PC-9 (cell line): ENCODE results near the gene APC. TPM values are rescaled to one million over a fixed set of nuclear protein-coding genes. Genes with fewer than 3 reads are reported as not detected.

ENCODE experiments used
- BruUV-seq: library from RNA; stranded (reverse); fragments of 400-500 nt; replicated peaks from 2 replicates; lab custom pipeline; 2021; lab: Mats Ljungman, UMichigan
- CTCF ChIA-PET: fragments of 300-600 bp; sonication (Branson Sonifier 250); formaldehyde crosslinking; loops from one replicate; lab custom pipeline; 2022; ENCODE audit warnings: antibody characterized with exemption; lab: Charles Lee
- POLR2A ChIA-PET: fragments of 300-600 bp; sonication (Branson Sonifier 250); formaldehyde crosslinking; loops from one replicate; lab custom pipeline; 2022; ENCODE audit warnings: antibody characterized with exemption; ENCODE audit not compliant: unreplicated experiment; lab: Charles Lee
- DNase-seq, 2 experiments: peaks; one replicate each; pipeline versions ENCODE4 v3.0.0 to v3.0.0-alpha.2; 2015 to 2022; ENCODE audit warnings: mixed read lengths in 1 of 2
- H2AFZ ChIP-seq: fragments of 200-600 bp; sonication (generic); 2 replicates; pipeline ENCODE4 v1.8.1; 2017; ENCODE audit warnings: antibody characterized with exemption
- H3F3A ChIP-seq: fragments of 200-600 bp; sonication (generic); 2 replicates; pipeline ENCODE4 v1.8.1; 2017; ENCODE audit warnings: antibody characterized with exemption, mild to moderate bottlenecking, low read depth; ENCODE audit not compliant: insufficient read depth
- H3K27ac ChIP-seq: fragments of 200-600 bp; sonication (generic); 2 replicates; pipeline ENCODE4 v1.6.1; 2016; ENCODE audit warnings: mixed run types
- H3K27me3 ChIP-seq: fragments of 200-600 bp; sonication (generic); 2 replicates; pipeline ENCODE4 v1.6.1; 2016; ENCODE audit warnings: low read depth, mixed run types; ENCODE audit not compliant: insufficient read depth
- H3K36me3 ChIP-seq: fragments of 200-600 bp; sonication (generic); 2 replicates; pipeline ENCODE4 v1.6.1; 2016; ENCODE audit warnings: low read depth, mixed run types
- H3K4me1 ChIP-seq: fragments of 200-600 bp; sonication (generic); replicated peaks from 2 replicates; pipeline ENCODE4 v1.6.1; 2016; ENCODE audit warnings: mixed run types; ENCODE audit not compliant: insufficient read depth
- H3K4me2 ChIP-seq: fragments of 200-600 bp; sonication (generic); 2 replicates; pipeline ENCODE4 v1.6.1; 2017; ENCODE audit warnings: mixed run types
- H3K4me3 ChIP-seq: fragments of 200-600 bp; sonication (generic); 2 replicates; pipeline ENCODE4 v1.6.1; 2016; ENCODE audit warnings: mixed run types
- H3K79me2 ChIP-seq: fragments of 200-600 bp; sonication (generic); 2 replicates; pipeline ENCODE4 v1.6.1; 2017; ENCODE audit warnings: low read depth, mixed run types
- H3K9me2 ChIP-seq: fragments of 200-600 bp; sonication (generic); 2 replicates; pipeline ENCODE4 v1.8.1; 2017; ENCODE audit warnings: mild to moderate bottlenecking; ENCODE audit not compliant: insufficient read depth
- H3K9me3 ChIP-seq: fragments of 200-600 bp; sonication (generic); 2 replicates; pipeline ENCODE4 v1.8.1; 2016; ENCODE audit warnings: low read depth; ENCODE audit not compliant: insufficient read depth
- H4K20me1 ChIP-seq: fragments of 200-600 bp; sonication (generic); 2 replicates; pipeline ENCODE4 v1.8.1; 2017; ENCODE audit not compliant: insufficient read depth
- CTCF ChIP-seq: fragments of 200-600 bp; sonication (generic); conservative IDR thresholded peaks from 2 replicates; pipeline ENCODE4 v1.6.1; 2017; ENCODE audit warnings: mixed run types, antibody characterized with exemption, mild to moderate bottlenecking, moderate library complexity
- EZH2 ChIP-seq: fragments of 200-600 bp; sonication (generic); IDR thresholded peaks from 2 replicates; pipeline ENCODE4 v1.8.0; 2017; ENCODE audit warnings: antibody characterized with exemption, low read depth
- intact Hi-C: fragments of 100-400 bp; cut with micrococcal nuclease; formaldehyde crosslinking; loops from one replicate; pipeline ENCODE4 v1.10.0; 2022; ENCODE audit not compliant: unreplicated experiment
- total RNA-seq: library from RNA; stranded (reverse); gene quantifications from 2 replicates; pipeline ENCODE4 v1.2.3, GENCODE V29; 2021

The APC gene
- total RNA-seq, 1 experiment from 2014 or later = 23.5 TPM

- H3K9me3 ChIP-seq = no peaks in the 10 kb centered on the region
- no peaks in the 10 kb centered on the region for H3K79me2 ChIP-seq
- H3K27me3 ChIP-seq = no peaks in the 10 kb centered on the region
- TF ChIP-seq CTCF (no peak), EZH2 (no peak)
- H3K4me3 ChIP-seq = no peak overlapping the region
- no peak for DNase-seq
- POLR2A ChIA-PET = interaction anchor here (0.7 kb wide), 1 partner anchor 60 kb away, joined by 4 read pairs; no protein-coding TSS in a partner anchor
- H3K36me3 ChIP-seq = no peaks in the 10 kb centered on the region
- no TSS peak for BruUV-seq
- H3K9me2 ChIP-seq = no peaks in the 10 kb centered on the region
- H3K4me2 ChIP-seq = peak overlapping the region; percentile 22
- no peaks in the 10 kb centered on the region for H4K20me1 ChIP-seq
- CTCF ChIA-PET = no interaction called here
- H3F3A ChIP-seq = no peaks in the 10 kb centered on the region
- no peak overlapping the region for H3K27ac ChIP-seq
- no peaks in the 10 kb centered on the region for H3K4me1 ChIP-seq
- intact Hi-C loops = no loop called here
- H2AFZ ChIP-seq = no peak overlapping the region
Observed at GRCh38 chr5:112697322-112697721, 40.4 kb upstream of the APC start.

GRCh38 chr5:112697833-112698232, 39.9 kb upstream of the APC start:
- Histone ChIP-seq H3F3A (no peaks in the 10 kb centered on the region), H3K27me3 (no peaks in the 10 kb centered on the region), H3K4me2 (peak overlapping the region; percentile 22; the same call in 1 of the 2 replicates), H3K79me2 (no peaks in the 10 kb centered on the region), H4K20me1 (no peaks in the 10 kb centered on the region), H3K9me2 (no peaks in the 10 kb centered on the region), H3K4me3 (no peak overlapping the region), H2AFZ (no peak overlapping the region), H3K36me3 (no peaks in the 10 kb centered on the region), H3K9me3 (no peaks in the 10 kb centered on the region), H3K4me1 (no peaks in the 10 kb centered on the region), H3K27ac (no peak overlapping the region)
- intact Hi-C loops = no loop called here
- DNase-seq = no peak
- ChIA-PET CTCF (no interaction called here), POLR2A (interaction anchor here (0.7 kb wide), 1 partner anchor 59 kb away, joined by 4 read pairs; no protein-coding TSS in a partner anchor)
- no TSS peak for BruUV-seq
- TF ChIP-seq EZH2 = no peak
- no peak for TF ChIP-seq CTCF

GRCh38 chr5:112703866-112704820, 33.5 kb upstream of the APC start:
- peaks cover 13% of the 10 kb centered on the region for H3K79me2 ChIP-seq
- POLR2A ChIA-PET = no interaction called here
- H3F3A ChIP-seq = no peaks in the 10 kb centered on the region
- no peaks in the 10 kb centered on the region for H3K36me3 ChIP-seq
- TF ChIP-seq CTCF = no peak
- TF ChIP-seq EZH2 = no peak
- no peaks in the 10 kb centered on the region for H3K9me3 ChIP-seq
- H3K9me2 ChIP-seq = no peaks in the 10 kb centered on the region
- peaks cover 13% of the 10 kb centered on the region for H3K4me1 ChIP-seq
- H3K27ac ChIP-seq = no peak overlapping the region
- H2AFZ ChIP-seq = no peak overlapping the region
- CTCF ChIA-PET = no interaction called here
- 0 out of 2 replicates have a peak, but pooled peaks cover 2% of the 10 kb centered on the region for H4K20me1 ChIP-seq
- H3K4me2 ChIP-seq = no peak overlapping the region
- intact Hi-C loops = no loop called here
- no peak overlapping the region for H3K4me3 ChIP-seq
- H3K27me3 ChIP-seq = no peaks in the 10 kb centered on the region
- no TSS peak for BruUV-seq
- DNase-seq = no peak
